GM12864 (cell line): ENCODE measurements around the gene VAMP1.
"Not testable (repeated sequence)": the region's sequence is repeated elsewhere in the genome, so short reads cannot be mapped to it uniquely, and the experiment has no call there.

Source experiments
- DNase-seq: peaks from one replicate; pipeline ENCODE4 v3.0.0-alpha.2; 2011; ENCODE audit warnings: low read depth
- H3K4me3 ChIP-seq: 2 replicates; pipeline ENCODE4 v1.5.1; 2011; ENCODE audit warnings: mild to moderate bottlenecking, low read depth, low read length, control low read depth
- TF ChIP-seq, protein P1 (sequence below): IDR thresholded peaks from 2 replicates; pipeline ENCODE4 v1.5.1; 2011; ENCODE audit warnings: low read depth, mild to moderate bottlenecking, moderate library complexity, low read length, control low read depth, inconsistent platforms; ENCODE audit errors: missing control alignments

VAMP1 gene, protein sequence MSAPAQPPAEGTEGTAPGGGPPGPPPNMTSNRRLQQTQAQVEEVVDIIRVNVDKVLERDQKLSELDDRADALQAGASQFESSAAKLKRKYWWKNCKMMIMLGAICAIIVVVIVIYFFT

DNA sequence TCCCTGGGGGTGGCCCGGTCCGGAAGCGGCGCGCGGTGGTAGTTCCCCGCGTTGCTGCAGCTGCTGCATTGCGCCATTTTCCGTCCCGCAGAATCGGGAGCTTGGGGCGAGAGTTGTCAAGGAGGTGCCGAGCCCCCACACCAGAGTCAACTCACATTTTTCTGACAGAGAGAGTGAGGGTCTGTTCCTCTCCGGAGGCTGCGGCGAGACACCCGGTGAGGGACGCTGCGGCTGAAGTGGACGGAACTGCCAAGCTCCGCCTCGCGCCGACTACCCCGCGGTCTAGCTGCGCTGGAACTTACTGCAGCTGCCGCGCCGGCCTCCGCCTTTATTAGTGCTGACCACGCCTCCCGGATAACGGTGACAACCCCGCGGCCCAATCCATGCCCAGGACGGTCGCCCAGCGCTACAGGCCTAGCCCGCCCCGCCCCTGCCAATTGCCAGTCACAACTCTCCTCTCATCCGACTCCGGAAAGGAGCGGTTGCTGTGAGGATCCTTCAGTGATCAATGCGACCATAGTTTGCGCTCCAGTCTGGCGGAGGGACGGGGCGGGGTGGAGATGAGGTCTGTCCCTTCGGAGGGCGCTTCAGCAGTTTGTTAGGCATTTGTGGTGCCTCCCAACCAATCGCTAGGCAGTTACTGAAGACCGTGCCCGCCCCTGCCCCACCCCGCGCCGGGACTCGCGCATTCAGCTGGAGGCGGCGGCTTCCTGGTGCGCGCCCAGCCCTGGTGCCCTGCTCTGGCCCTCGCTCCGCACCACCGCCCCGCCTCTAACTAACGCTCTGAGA is at the start of gene VAMP1:
TSS of gene VAMP1 (minus strand) at position 303 of the 789 bp plus-strand sequence. CDS start at position 157, 146 bp downstream.
- TF ChIP-seq, protein P1, sequence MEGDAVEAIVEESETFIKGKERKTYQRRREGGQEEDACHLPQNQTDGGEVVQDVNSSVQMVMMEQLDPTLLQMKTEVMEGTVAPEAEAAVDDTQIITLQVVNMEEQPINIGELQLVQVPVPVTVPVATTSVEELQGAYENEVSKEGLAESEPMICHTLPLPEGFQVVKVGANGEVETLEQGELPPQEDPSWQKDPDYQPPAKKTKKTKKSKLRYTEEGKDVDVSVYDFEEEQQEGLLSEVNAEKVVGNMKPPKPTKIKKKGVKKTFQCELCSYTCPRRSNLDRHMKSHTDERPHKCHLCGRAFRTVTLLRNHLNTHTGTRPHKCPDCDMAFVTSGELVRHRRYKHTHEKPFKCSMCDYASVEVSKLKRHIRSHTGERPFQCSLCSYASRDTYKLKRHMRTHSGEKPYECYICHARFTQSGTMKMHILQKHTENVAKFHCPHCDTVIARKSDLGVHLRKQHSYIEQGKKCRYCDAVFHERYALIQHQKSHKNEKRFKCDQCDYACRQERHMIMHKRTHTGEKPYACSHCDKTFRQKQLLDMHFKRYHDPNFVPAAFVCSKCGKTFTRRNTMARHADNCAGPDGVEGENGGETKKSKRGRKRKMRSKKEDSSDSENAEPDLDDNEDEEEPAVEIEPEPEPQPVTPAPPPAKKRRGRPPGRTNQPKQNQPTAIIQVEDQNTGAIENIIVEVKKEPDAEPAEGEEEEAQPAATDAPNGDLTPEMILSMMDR, result no peak
- peak; percentile 90 for DNase-seq
- H3K4me3 ChIP-seq, result peak within 1 kb of the TSS; percentile 86

DNA sequence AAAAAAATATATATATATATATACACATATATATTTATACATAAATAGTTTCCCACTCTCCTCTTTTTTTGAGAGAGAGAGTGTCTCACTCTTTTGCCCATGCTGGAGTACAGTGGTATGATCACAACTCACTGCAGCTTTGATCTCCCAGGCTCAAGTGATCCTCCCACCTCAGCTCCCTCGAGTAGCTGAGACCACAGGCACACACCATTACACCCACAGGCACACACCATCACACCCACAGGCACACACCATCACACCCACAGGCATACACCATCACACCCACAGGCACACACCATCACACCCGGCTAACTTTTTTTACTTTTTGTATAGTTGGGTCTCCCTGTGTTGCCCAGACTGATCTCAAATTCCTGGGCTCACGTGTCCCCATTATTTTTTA is 49.7 kb upstream of the VAMP1 start:
- DNase-seq, result no peak
- no peak overlapping the region for H3K4me3 ChIP-seq
- TF ChIP-seq, protein P1, result no peak

DNA sequence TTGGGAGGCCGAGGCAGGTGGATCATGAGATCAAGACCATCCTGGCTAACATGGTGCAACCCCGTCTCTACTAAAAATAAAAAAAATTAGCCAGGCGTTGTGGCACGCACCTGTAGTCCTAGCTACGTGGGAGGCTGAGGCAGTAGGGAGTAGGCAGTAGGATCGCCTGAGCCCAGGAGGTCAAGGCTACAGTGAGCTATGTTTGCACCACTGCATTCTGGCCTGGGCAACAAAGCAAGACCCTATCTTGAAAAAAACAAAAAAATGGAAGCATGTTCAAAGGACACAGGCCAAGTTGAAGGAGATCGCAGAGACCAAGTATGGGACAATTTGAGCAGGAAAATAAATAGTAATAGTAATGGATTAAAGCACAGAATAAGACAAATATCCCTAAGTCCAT is 37.6 kb upstream of the VAMP1 start:
- no peak overlapping the region for H3K4me3 ChIP-seq
- TF ChIP-seq, protein P1, result no peak
- no peak for DNase-seq

DNA sequence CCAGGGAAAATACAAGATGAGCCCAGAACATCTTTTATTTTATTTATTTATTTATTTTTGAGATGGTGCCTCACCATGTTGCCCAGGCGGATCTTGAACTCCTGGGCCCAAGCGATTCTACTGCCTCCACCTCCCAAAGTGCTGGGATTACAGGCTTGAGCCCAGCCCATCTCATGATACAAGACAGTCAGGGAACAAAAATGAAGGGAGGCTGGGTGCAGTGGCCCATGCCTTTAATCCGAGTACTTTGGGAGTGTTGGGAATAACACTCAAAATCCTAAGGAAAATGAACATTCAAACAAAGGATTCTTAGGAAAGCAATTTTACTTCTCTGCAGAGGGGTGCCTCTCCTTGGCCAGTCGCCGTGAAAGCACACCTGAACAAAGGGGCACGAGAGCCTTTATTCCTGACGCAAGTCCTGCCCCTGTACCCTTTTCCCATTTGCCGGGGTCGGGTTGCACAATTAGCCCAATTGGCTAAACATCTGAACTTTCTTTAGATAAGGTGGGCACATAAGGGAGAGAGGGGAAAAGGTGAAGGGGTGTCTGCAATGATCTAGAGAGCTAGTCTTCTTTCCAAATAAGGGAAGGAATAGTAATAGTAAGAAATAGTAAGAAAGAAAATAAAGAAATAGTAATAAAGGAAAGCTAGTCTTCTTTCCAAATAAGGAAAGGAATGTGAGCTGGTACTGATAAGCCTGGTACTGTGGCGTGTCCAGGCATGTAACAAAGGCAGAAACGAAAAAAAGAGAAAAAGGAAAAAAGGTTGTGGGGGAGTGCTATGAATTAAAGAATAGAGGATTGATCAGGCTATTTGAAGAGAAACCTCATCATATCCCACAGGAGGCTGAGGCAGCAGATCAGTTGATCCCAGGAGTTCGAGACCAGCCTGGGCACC is 36.9 kb upstream of the VAMP1 start:
- no peak overlapping the region for H3K4me3 ChIP-seq
- no peak for DNase-seq
- TF ChIP-seq, protein P1, result no peak

DNA sequence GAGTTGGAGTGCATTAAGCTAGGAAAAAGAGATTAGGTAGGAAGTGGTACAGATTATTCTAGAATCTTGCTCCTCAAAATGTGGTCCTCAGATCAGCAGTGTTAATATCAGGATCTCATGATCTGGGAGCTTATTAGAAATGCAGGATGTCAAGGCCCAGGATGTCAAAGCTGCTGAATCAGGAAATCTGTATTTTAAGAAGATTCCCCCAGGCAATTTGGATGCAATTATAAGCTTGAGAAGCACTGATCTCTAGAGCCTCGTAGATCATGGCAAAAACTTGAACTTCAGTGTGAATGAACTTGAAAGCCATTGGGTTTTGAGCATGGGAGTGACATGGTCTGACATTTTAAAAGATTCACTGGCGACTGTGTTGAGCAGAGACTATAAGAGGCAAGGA is 30.0 kb upstream of the VAMP1 start:
- H3K4me3 ChIP-seq, result no peak overlapping the region
- TF ChIP-seq, protein P1, result no peak
- no peak for DNase-seq

DNA sequence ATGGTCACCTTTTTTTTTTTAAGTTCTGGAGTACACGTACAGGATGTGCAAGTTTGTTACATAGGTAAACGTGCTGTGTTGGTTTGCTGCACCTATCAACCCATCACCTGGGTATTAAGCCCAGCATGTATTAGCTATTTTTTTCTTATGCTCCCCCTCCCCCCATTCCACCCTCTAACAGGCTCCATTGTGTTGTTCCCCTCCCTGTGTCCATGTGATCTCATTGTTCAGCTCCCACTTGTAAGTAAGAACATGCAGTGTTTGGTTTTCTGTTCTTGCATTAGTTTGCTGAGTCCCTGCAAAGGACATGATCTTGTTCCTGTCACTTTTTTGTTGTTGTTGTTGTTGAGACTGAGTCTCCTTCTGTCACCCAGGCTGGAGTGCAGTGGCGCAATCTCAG is 26.8 kb upstream of the VAMP1 start:
- not testable (repeated sequence) for H3K4me3 ChIP-seq

DNA sequence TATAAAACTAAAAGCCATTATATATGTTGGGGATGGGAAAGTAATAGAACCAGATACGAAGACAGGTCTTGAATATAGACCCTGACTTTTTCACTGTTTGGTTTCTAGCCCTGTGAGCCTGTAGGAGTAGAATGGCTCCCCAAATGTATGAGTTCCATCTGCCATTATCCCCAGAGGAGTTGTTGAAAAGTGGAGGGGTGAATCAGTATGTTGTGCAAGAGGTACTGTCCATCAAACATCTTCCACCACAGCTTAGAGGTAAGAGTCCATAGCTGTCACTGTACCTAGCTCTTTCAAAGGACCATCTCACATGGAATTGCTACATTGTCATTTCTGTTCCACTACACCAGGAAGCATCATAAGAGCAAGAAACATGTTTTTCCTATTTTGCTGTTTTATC is 24.5 kb upstream of the VAMP1 start:
- no peak for DNase-seq

More for the DNA sequence above, 26.8 kb upstream of the VAMP1 start:
- DNase-seq, result not testable (repeated sequence)

More for the DNA sequence above, 24.5 kb upstream of the VAMP1 start:
- peak overlapping the region; percentile 90 for H3K4me3 ChIP-seq
- TF ChIP-seq, protein P1, result no peak
